Measurements from ENCODE around the gene CAPN11. TPM values are rescaled to one million over a fixed set of nuclear protein-coding genes. Genes with fewer than 3 reads are reported as not detected.

CAPN11 gene
- total and polyA plus RNA-seq, 9 of the 15 experiments (the other 6 are each of a cell fraction or from before 2014, with no cell fraction given) = 0.03 to 0.61 (median 0.17) TPM; not detected in 1

DNA sequence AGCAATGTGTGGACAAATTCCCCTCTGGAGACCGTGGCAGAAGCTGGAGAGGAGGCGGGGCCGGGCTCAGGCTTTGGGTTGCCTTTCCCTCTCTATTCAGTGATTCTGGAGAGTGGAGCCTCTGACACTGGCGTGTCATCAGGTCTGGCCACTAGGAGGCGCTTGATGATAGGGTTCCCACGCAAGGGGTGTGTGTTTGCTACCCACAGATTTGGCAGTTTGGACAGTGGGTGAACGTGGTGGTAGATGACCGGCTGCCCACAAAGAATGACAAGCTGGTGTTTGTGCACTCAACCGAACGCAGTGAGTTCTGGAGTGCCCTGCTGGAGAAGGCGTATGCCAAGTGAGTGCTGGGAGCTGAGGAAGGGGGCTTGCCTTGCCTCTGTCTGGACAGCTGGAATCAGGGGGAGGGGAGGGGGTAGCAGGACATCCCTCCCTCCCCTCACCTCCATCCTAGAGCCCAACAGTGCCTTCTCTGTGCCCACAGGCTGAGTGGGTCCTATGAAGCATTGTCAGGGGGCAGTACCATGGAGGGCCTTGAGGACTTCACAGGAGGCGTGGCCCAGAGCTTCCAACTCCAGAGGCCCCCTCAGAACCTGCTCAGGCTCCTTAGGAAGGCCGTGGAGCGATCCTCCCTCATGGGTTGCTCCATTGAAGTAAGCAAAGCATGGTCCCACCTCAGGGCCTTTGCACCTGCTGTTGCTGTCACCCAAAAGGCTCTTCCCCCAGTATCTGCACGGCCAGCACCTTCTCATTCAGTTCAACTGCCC is 14.3 kb downstream of the CAPN11 start (continued):
- TF ChIP-seq TOE1 (IDR thresholded peaks at IDR 0.05; ENCODE audit: borderline replicate concordance) (0 out of 2 replicates have a peak, but pooled peaks have one; percentile 44), TOE1 (CRISPR knock-in tag; IDR thresholded peaks at IDR 0.05; ENCODE audit: borderline replicate concordance, low read depth) (no peak), ZNF354B (CRISPR knock-in tag; IDR thresholded peaks at IDR 0.05) (no peak), SP1 (CRISPR knock-in tag; IDR thresholded peaks at IDR 0.05) (0 out of 2 replicates have a peak, but pooled peaks have one; percentile 46), RNF2 (IDR thresholded peaks at IDR 0.05) (no peak), ZNF551 (CRISPR knock-in tag; IDR thresholded peaks at IDR 0.05) (no peak), NR4A1 (CRISPR knock-in tag; IDR thresholded peaks at IDR 0.05) (0 out of 2 replicates have a peak, but pooled peaks have one; percentile 57), NR4A1 (tag; IDR thresholded peaks at IDR 0.05) (no peak), ZNF699 (CRISPR knock-in tag; IDR thresholded peaks at IDR 0.05; ENCODE audit: insufficient replicate concordance) (no peak), GTF2E2 (tag; IDR thresholded peaks at IDR 0.05) (no peak), ZNF431 (CRISPR knock-in tag; IDR thresholded peaks at IDR 0.05) (no peak), SIX5 (IDR thresholded peaks at IDR 0.05; ENCODE audit: borderline replicate concordance in 1 of 2, insufficient read depth in 1 of 2, low read depth in 1 of 2, low read length in 2 of 2) (no peak), CEBPG (CRISPR knock-in tag; IDR thresholded peaks at IDR 0.05) (no peak), CEBPG (tag; conservative IDR thresholded peaks at IDR 0.05 in 1 of 2, IDR thresholded peaks at IDR 0.05 in 1 of 2) (no peak), ESRRB (CRISPR knock-in tag; IDR thresholded peaks at IDR 0.05; ENCODE audit: borderline replicate concordance) (no peak), SMC3 (conservative IDR thresholded peaks at IDR 0.05; ENCODE audit: insufficient read depth, low read depth, low read length) (peak; percentile 95), NFYB (IDR thresholded peaks at IDR 0.05; ENCODE audit: extremely low read depth, insufficient read length) (no peak), ZNF57 (CRISPR knock-in tag; IDR thresholded peaks at IDR 0.05) (no peak)
- TF ChIP-seq, protein P1, sequence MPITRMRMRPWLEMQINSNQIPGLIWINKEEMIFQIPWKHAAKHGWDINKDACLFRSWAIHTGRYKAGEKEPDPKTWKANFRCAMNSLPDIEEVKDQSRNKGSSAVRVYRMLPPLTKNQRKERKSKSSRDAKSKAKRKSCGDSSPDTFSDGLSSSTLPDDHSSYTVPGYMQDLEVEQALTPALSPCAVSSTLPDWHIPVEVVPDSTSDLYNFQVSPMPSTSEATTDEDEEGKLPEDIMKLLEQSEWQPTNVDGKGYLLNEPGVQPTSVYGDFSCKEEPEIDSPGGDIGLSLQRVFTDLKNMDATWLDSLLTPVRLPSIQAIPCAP (CRISPR knock-in tag; IDR thresholded peaks at IDR 0.05; ENCODE audit: borderline replicate concordance) = no peak
- TF ChIP-seq, protein P2, sequence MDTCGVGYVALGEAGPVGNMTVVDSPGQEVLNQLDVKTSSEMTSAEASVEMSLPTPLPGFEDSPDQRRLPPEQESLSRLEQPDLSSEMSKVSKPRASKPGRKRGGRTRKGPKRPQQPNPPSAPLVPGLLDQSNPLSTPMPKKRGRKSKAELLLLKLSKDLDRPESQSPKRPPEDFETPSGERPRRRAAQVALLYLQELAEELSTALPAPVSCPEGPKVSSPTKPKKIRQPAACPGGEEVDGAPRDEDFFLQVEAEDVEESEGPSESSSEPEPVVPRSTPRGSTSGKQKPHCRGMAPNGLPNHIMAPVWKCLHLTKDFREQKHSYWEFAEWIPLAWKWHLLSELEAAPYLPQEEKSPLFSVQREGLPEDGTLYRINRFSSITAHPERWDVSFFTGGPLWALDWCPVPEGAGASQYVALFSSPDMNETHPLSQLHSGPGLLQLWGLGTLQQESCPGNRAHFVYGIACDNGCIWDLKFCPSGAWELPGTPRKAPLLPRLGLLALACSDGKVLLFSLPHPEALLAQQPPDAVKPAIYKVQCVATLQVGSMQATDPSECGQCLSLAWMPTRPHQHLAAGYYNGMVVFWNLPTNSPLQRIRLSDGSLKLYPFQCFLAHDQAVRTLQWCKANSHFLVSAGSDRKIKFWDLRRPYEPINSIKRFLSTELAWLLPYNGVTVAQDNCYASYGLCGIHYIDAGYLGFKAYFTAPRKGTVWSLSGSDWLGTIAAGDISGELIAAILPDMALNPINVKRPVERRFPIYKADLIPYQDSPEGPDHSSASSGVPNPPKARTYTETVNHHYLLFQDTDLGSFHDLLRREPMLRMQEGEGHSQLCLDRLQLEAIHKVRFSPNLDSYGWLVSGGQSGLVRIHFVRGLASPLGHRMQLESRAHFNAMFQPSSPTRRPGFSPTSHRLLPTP (IDR thresholded peaks at IDR 0.05; ENCODE audit: borderline replicate concordance, extremely low read depth, insufficient read length) = no peak
- TF ChIP-seq, protein P3, sequence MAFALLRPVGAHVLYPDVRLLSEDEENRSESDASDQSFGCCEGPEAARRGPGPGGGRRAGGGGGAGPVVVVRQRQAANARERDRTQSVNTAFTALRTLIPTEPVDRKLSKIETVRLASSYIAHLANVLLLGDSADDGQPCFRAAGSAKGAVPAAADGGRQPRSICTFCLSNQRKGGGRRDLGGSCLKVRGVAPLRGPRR (CRISPR knock-in tag; IDR thresholded peaks at IDR 0.05) = no peak
- TF ChIP-seq, protein P4, sequence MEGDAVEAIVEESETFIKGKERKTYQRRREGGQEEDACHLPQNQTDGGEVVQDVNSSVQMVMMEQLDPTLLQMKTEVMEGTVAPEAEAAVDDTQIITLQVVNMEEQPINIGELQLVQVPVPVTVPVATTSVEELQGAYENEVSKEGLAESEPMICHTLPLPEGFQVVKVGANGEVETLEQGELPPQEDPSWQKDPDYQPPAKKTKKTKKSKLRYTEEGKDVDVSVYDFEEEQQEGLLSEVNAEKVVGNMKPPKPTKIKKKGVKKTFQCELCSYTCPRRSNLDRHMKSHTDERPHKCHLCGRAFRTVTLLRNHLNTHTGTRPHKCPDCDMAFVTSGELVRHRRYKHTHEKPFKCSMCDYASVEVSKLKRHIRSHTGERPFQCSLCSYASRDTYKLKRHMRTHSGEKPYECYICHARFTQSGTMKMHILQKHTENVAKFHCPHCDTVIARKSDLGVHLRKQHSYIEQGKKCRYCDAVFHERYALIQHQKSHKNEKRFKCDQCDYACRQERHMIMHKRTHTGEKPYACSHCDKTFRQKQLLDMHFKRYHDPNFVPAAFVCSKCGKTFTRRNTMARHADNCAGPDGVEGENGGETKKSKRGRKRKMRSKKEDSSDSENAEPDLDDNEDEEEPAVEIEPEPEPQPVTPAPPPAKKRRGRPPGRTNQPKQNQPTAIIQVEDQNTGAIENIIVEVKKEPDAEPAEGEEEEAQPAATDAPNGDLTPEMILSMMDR (IDR thresholded peaks at IDR 0.05 in 2 of 3, conservative IDR thresholded peaks at IDR 0.05 in 1 of 3; ENCODE audit: insufficient read depth in 2 of 3, low read depth in 1 of 3, low read length in 3 of 3) = peak; percentile 96 to 99 (median 98)

Data from K562 (cell line).